Right cardiac atrium (tissue), 5 donors: ENCODE data around the gene FAM222A. TPM values are rescaled to one million over a fixed set of nuclear protein-coding genes. Genes with fewer than 3 reads are reported as not detected.
A peak's percentile ranks its signal among the peaks of the same experiment; 100 is the strongest.

Source experiments
- ATAC-seq, 2 donors: fragments of 200-7000 bp; cut with Tn5 transposase; one replicate each; pipeline versions ENCODE4 v1.8.0 to v1.9.1; 2020; ENCODE audit warnings: moderate library complexity in 2 of 2, mild to moderate bottlenecking in 1 of 2
- DNase-seq, 3 donors: peaks; one replicate each; pipeline ENCODE4 v3.0.0-alpha.2; 2020
- H3K27ac ChIP-seq: one replicate; pipeline ENCODE4 v1.5.1; 2013; ENCODE audit warnings: mild to moderate bottlenecking, low read length, control low read depth, moderate library complexity
- H3K27me3 ChIP-seq: one replicate; pipeline ENCODE4 v1.6.1; 2013; ENCODE audit not compliant: control insufficient read depth, insufficient read depth
- H3K4me1 ChIP-seq: one replicate; pipeline ENCODE4 v1.6.1; 2013; ENCODE audit warnings: low read length; ENCODE audit not compliant: control insufficient read depth, insufficient read depth
- H3K4me3 ChIP-seq: one replicate; pipeline ENCODE4 v1.5.1; 2013; ENCODE audit warnings: low read length, control low read depth
- H3K9me3 ChIP-seq: one replicate; pipeline ENCODE4 v1.6.1; 2013; ENCODE audit warnings: low read length; ENCODE audit not compliant: control insufficient read depth
- WGBS: extraction: QIAGEN DNeasy Blood & Tissue Kit; methylation state at CpG from one replicate; pipeline ENCODE4 v1.1.7; 2013; 5-methylcytosine and 5-hydroxymethylcytosine counted together
- intact Hi-C, 4 donors: fragments of 100-400 bp; cut with DNase I; formaldehyde crosslinking; loops; one replicate each; pipeline versions ENCODE4 v1.11.0 to v1.14.0; 2022 to 2023
- polyA plus RNA-seq: library from polyadenylated mRNA; stranded (reverse); fragments of 200-250 nt; gene quantifications from one replicate; pipeline ENCODE4 v1.2.3, GENCODE V29; 2013
- total RNA-seq, 4 donors: library from RNA; stranded (reverse); fragmentation: NEBNext Ultra II Directional; extraction: Animal tissue kit (Norgen Biotek cat#: 25700); gene quantifications; one replicate each; pipeline ENCODE4 v1.2.1, GENCODE V29; 2021
- donor health status: healthy with polysubstance abuse.
- donor health status: DM: no; HTN: yes; CAD: no.
- donor health status: DM: no; HTN: no; CAD: no.
- donor health status: DM: no; HTN: yes; CAD: no; lungs with severe emphysema.
- donor health status: DM: yes; HTN: yes; CAD: no.

FAM222A gene
- total and polyA plus RNA-seq, 5 donors, result 9.3 to 16.4 (median 10.6) TPM

GRCh38 chr12:109726511-109727038 is 12.9 kb downstream of the FAM222A start:
- DNase-seq, result peak in 1 of 3 donors; percentile 49
- intact Hi-C loops, result no loop called here

GRCh38 chr12:109727039-109727723 is 13.6 kb downstream of the FAM222A start:
- Histone ChIP-seq H3K4me3 (no peak overlapping the region), H3K4me1 (no peaks in the 10 kb centered on the region), H3K27ac (no peak overlapping the region), H3K27me3 (no peaks in the 10 kb centered on the region), H3K9me3 (no peaks in the 10 kb centered on the region)
- DNase-seq (peak; percentile 43 to 59 (median 55)), ATAC-seq (peak; percentile 4 to 10)
- 64% methylated on average over 18 of the region's 18 CpGs for WGBS
- intact Hi-C loops, result no loop called here

More at GRCh38 chr12:109726511-109727038, 12.9 kb downstream of the FAM222A start:
- Histone ChIP-seq H3K27ac (no peak overlapping the region), H3K27me3 (no peaks in the 10 kb centered on the region), H3K4me3 (no peak overlapping the region), H3K9me3 (no peaks in the 10 kb centered on the region), H3K4me1 (no peaks in the 10 kb centered on the region)
- no peak for ATAC-seq
- 81% methylated on average over 12 of the region's 12 CpGs for WGBS

- no peaks in the 10 kb centered on the region for H3K4me1 ChIP-seq
- no peaks in the 10 kb centered on the region for H3K27me3 ChIP-seq
- H3K9me3 ChIP-seq, result no peaks in the 10 kb centered on the region
- H3K4me3 ChIP-seq, result no peak overlapping the region
- intact Hi-C loops, result no loop called here
- peak in 2 of 3 donors; percentile 2 to 14 for DNase-seq
- 80% methylated on average over 14 of the region's 14 CpGs for WGBS
- H3K27ac ChIP-seq, result no peak overlapping the region
- ATAC-seq, result no peak
Observed at GRCh38 chr12:109727746-109728726, 14.4 kb downstream of the FAM222A start.

GRCh38 chr12:109728921-109729320 is 15.3 kb downstream of the FAM222A start:
- H3K9me3 ChIP-seq, result no peaks in the 10 kb centered on the region
- H3K27ac ChIP-seq, result no peak overlapping the region
- H3K27me3 ChIP-seq, result no peaks in the 10 kb centered on the region
- ATAC-seq, result no peak
- H3K4me3 ChIP-seq, result no peak overlapping the region
- intact Hi-C loops, result no loop called here
- WGBS, result 82% methylated on average over 1 of the region's 1 CpG
- DNase-seq, result peak in 1 of 3 donors; percentile 2
- no peaks in the 10 kb centered on the region for H3K4me1 ChIP-seq

GRCh38 chr12:109729371-109729781 is 15.8 kb downstream of the FAM222A start:
- H3K27me3 ChIP-seq, result no peaks in the 10 kb centered on the region
- no peaks in the 10 kb centered on the region for H3K4me1 ChIP-seq
- intact Hi-C loops, result no loop called here
- 82% methylated on average over 18 of the region's 18 CpGs for WGBS
- DNase-seq, result no peak
- no peaks in the 10 kb centered on the region for H3K9me3 ChIP-seq
- no peak for ATAC-seq
- H3K4me3 ChIP-seq, result no peak overlapping the region
- no peak overlapping the region for H3K27ac ChIP-seq

- H3K4me1 ChIP-seq, result no peaks in the 10 kb centered on the region
- no peak overlapping the region for H3K4me3 ChIP-seq
- H3K27me3 ChIP-seq, result no peaks in the 10 kb centered on the region
- DNase-seq, result peak in 1 of 3 donors; percentile 41
- no peak overlapping the region for H3K27ac ChIP-seq
- WGBS, result 86% methylated on average over 9 of the region's 9 CpGs
- intact Hi-C loops, result no loop called here
- no peak for ATAC-seq
- no peaks in the 10 kb centered on the region for H3K9me3 ChIP-seq
Observed at GRCh38 chr12:109729801-109730200, 16.2 kb downstream of the FAM222A start.

- no peak for ATAC-seq
Observed at GRCh38 chr12:109730306-109731145, 16.9 kb downstream of the FAM222A start.

GRCh38 chr12:109731231-109731731 is 17.7 kb downstream of the FAM222A start:
- no peak for ATAC-seq
- intact Hi-C loops, result no loop called here
- WGBS, result 78% methylated on average over 11 of the region's 11 CpGs
- DNase-seq, result peak in 1 of 3 donors; percentile 16
- Histone ChIP-seq H3K9me3 (no peaks in the 10 kb centered on the region), H3K27me3 (no peaks in the 10 kb centered on the region), H3K27ac (no peak overlapping the region), H3K4me1 (peaks cover 3% of the 10 kb centered on the region), H3K4me3 (no peak overlapping the region)

More at GRCh38 chr12:109730306-109731145, 16.9 kb downstream of the FAM222A start:
- Histone ChIP-seq H3K27ac (no peak overlapping the region), H3K4me1 (no peaks in the 10 kb centered on the region), H3K27me3 (no peaks in the 10 kb centered on the region), H3K9me3 (no peaks in the 10 kb centered on the region), H3K4me3 (no peak overlapping the region)
- WGBS, result 84% methylated on average over 15 of the region's 15 CpGs
- peak in 1 of 3 donors; percentile 10 for DNase-seq
- intact Hi-C loops, result no loop called here

- DNase-seq, result no peak
- H3K9me3 ChIP-seq, result no peaks in the 10 kb centered on the region
Observed at GRCh38 chr12:109731806-109732205, 18.2 kb downstream of the FAM222A start.

More at GRCh38 chr12:109731806-109732205, 18.2 kb downstream of the FAM222A start:
- ATAC-seq, result no peak
- intact Hi-C loops, result no loop called here
- Histone ChIP-seq H3K27me3 (no peaks in the 10 kb centered on the region), H3K4me3 (no peak overlapping the region), H3K4me1 (peaks cover 3% of the 10 kb centered on the region), H3K27ac (no peak overlapping the region)
- WGBS, result 89% methylated on average over 7 of the region's 7 CpGs
